ENCODE data around the gene CACNA1H. TPM values are rescaled to one million over a fixed set of nuclear protein-coding genes. Genes with fewer than 3 reads are reported as not detected.

Gene CACNA1H
- total RNA-seq, 4 donors from 2014 or later = 17.0 to 63.6 (median 39.5) TPM

- H3K27ac ChIP-seq = no peak overlapping the region
- no peak for DNase-seq
- H3K9me3 ChIP-seq = no peaks in the 10 kb centered on the region
- TF ChIP-seq CTCF (IDR thresholded peaks at IDR 0.05) = no peak
- TF ChIP-seq EP300 (IDR thresholded peaks at IDR 0.05; ENCODE audit: low read depth) = no peak
- TF ChIP-seq POLR2A (IDR thresholded peaks at IDR 0.05) = no peak
- TF ChIP-seq POLR2AphosphoS5 (IDR thresholded peaks at IDR 0.05) = no peak
- no peaks in the 10 kb centered on the region for H3K27me3 ChIP-seq
- no peaks in the 10 kb centered on the region for H3K36me3 ChIP-seq
- in situ Hi-C loops (cut with MboI; ENCODE audit: low pct_ligation_motif_present in 1 of 4, low pct_unique_long_range_greater_than_20kb in 1 of 4, low sequenced_read_pairs in 3 of 4) (no loop called here), intact Hi-C loops (cut with DNase I; ENCODE audit: low total_unique reads) (no loop called here)
- no peak overlapping the region for H3K4me3 ChIP-seq
- H3K4me1 ChIP-seq = no peaks in the 10 kb centered on the region
- WGBS, 2 donors (ENCODE audit: low coverage in 1 of 2) = 68 to 79% methylated on average over 3 to 25 of the region's 25 CpGs
These were observed 61.0 kb downstream of the CACNA1H start for GRCh38 chr16:1213796-1214372.

- H3K4me3 ChIP-seq = no peak overlapping the region
- no peak for TF ChIP-seq CTCF (IDR thresholded peaks at IDR 0.05)
- no peak for TF ChIP-seq POLR2A (IDR thresholded peaks at IDR 0.05)
- TF ChIP-seq POLR2AphosphoS5 (IDR thresholded peaks at IDR 0.05) = no peak
- no peak for TF ChIP-seq EP300 (IDR thresholded peaks at IDR 0.05; ENCODE audit: low read depth)
- DNase-seq = no peak
- no peaks in the 10 kb centered on the region for H3K9me3 ChIP-seq
- no peak overlapping the region for H3K27ac ChIP-seq
- WGBS, 2 donors (ENCODE audit: low coverage in 1 of 2) = 71% methylated on average over 8 of the region's 16 CpGs; no CpG with 5 or more reads in 1 of the 2 donors
- in situ Hi-C loops (cut with MboI; ENCODE audit: low pct_ligation_motif_present in 1 of 4, low pct_unique_long_range_greater_than_20kb in 1 of 4, low sequenced_read_pairs in 3 of 4) = no loop called here
- no peaks in the 10 kb centered on the region for H3K4me1 ChIP-seq
- H3K27me3 ChIP-seq = no peaks in the 10 kb centered on the region
- intact Hi-C loops (cut with DNase I; ENCODE audit: low total_unique reads) = no loop called here
- no peaks in the 10 kb centered on the region for H3K36me3 ChIP-seq
These were observed 61.8 kb downstream of the CACNA1H start for GRCh38 chr16:1214719-1215118.

- no peak for DNase-seq
- in situ Hi-C loops (cut with MboI; ENCODE audit: low pct_ligation_motif_present in 1 of 4, low pct_unique_long_range_greater_than_20kb in 1 of 4, low sequenced_read_pairs in 3 of 4) = no loop called here
- no peaks in the 10 kb centered on the region for H3K9me3 ChIP-seq
- H3K4me1 ChIP-seq = no peaks in the 10 kb centered on the region
- H3K36me3 ChIP-seq = no peaks in the 10 kb centered on the region
- H3K27ac ChIP-seq = no peak overlapping the region
- intact Hi-C loops (cut with DNase I; ENCODE audit: low total_unique reads) = no loop called here
- 73% methylated on average over 32 of the region's 32 CpGs; no CpG with 5 or more reads in 1 of the 2 donors for WGBS, 2 donors (ENCODE audit: low coverage in 1 of 2)
- no peak overlapping the region for H3K4me3 ChIP-seq
- TF ChIP-seq POLR2AphosphoS5 (IDR thresholded peaks at IDR 0.05) (no peak), CTCF (IDR thresholded peaks at IDR 0.05) (no peak), POLR2A (IDR thresholded peaks at IDR 0.05) (no peak), EP300 (IDR thresholded peaks at IDR 0.05; ENCODE audit: low read depth) (no peak)
- H3K27me3 ChIP-seq = no peaks in the 10 kb centered on the region
These were observed 62.8 kb downstream of the CACNA1H start for GRCh38 chr16:1215574-1216295.

GRCh38 chr16:1216296-1216619, 63.4 kb downstream of the CACNA1H start:
- H3K27me3 ChIP-seq = no peaks in the 10 kb centered on the region
- H3K36me3 ChIP-seq = no peaks in the 10 kb centered on the region
- 43% methylated on average over 6 of the region's 12 CpGs; no CpG with 5 or more reads in 1 of the 2 donors for WGBS, 2 donors (ENCODE audit: low coverage in 1 of 2)
- no peaks in the 10 kb centered on the region for H3K9me3 ChIP-seq
- DNase-seq = no peak
- in situ Hi-C loops (cut with MboI; ENCODE audit: low pct_ligation_motif_present in 1 of 4, low pct_unique_long_range_greater_than_20kb in 1 of 4, low sequenced_read_pairs in 3 of 4) = no loop called here
- H3K4me3 ChIP-seq = no peak overlapping the region
- TF ChIP-seq CTCF (IDR thresholded peaks at IDR 0.05) (no peak), POLR2A (IDR thresholded peaks at IDR 0.05) (no peak), EP300 (IDR thresholded peaks at IDR 0.05; ENCODE audit: low read depth) (no peak), POLR2AphosphoS5 (IDR thresholded peaks at IDR 0.05) (no peak)
- intact Hi-C loops (cut with DNase I; ENCODE audit: low total_unique reads) = no loop called here
- H3K27ac ChIP-seq = no peak overlapping the region
- no peaks in the 10 kb centered on the region for H3K4me1 ChIP-seq
